Vagina (tissue), 2 donors: ENCODE measurements around the gene CLMP. TPM values are rescaled to one million over a fixed set of nuclear protein-coding genes. Genes with fewer than 3 reads are reported as not detected.
"Not testable (repeated sequence)": the region's sequence is repeated elsewhere in the genome, so short reads cannot be mapped to it uniquely, and the experiment has no call there.

Source experiments
- DNase-seq, 2 donors: peaks; one replicate each; pipeline ENCODE4 v3.0.0-alpha.2; 2017; ENCODE audit errors: extremely low spot score in 2 of 2
- H3K27ac ChIP-seq: fragments of 200-600 bp; sonication (generic); one replicate; pipeline ENCODE4 v1.5.1; 2019
- H3K27me3 ChIP-seq: fragments of 200-600 bp; sonication (generic); one replicate; pipeline ENCODE4 v1.5.1; 2019
- H3K36me3 ChIP-seq, 2 donors: fragments of 200-600 bp; sonication (generic); one replicate each; pipeline ENCODE4 v1.5.1; 2017 to 2019
- H3K4me1 ChIP-seq: fragments of 200-600 bp; sonication (generic); one replicate; pipeline ENCODE4 v1.5.1; 2019
- H3K4me3 ChIP-seq, 2 donors: fragments of 200-600 bp; sonication (generic); 1 replicate in 1 of 2; 2 replicates in 1 of 2; pipeline ENCODE4 v1.5.1; 2016 to 2019
- H3K9me3 ChIP-seq: fragments of 200-600 bp; sonication (generic); one replicate; pipeline ENCODE4 v1.5.1; 2019
- CTCF ChIP-seq, 3 experiments: fragments of 450-650 bp in 2 of 3; fragments of 200-600 bp in 1 of 3; sonication (generic) in 1 of 3; IDR thresholded peaks; one replicate each; pipeline ENCODE4 v1.5.1; 2017 to 2019; ENCODE audit warnings: antibody characterized with exemption in 3 of 3, mild to moderate bottlenecking in 2 of 3, moderate library complexity in 2 of 3
- POLR2A ChIP-seq, 2 donors: fragments of 450-650 bp; IDR thresholded peaks; one replicate each; pipeline ENCODE4 v1.6.1; 2017; ENCODE audit warnings: antibody characterized with exemption in 2 of 2, mild to moderate bottlenecking in 2 of 2, moderate library complexity in 2 of 2
- POLR2AphosphoS5 ChIP-seq, 2 donors: sonication (generic); formaldehyde crosslinking; IDR thresholded peaks; one replicate each; pipeline ENCODE4 v1.9.0; 2017; ENCODE audit warnings: antibody characterized with exemption in 2 of 2, mild to moderate bottlenecking in 2 of 2, low read depth in 1 of 2; ENCODE audit not compliant: insufficient read depth in 1 of 2
- intact Hi-C: fragments of 100-400 bp; cut with DNase I; formaldehyde crosslinking; loops from one replicate; pipeline ENCODE4 v1.15.1; 2023
- total RNA-seq: library from RNA; depleted of rRNA; stranded (reverse); fragments of >200 nt; gene quantifications from one replicate; pipeline ENCODE4 v1.2.3, GENCODE V29; 2016

The CLMP gene
- total RNA-seq, 1 donor from 2014 or later, result 99.4 TPM

- Histone ChIP-seq H3K27me3 (no peaks in the 10 kb centered on the region), H3K27ac (peak overlapping the region; percentile 99), H3K4me3 (peak overlapping the region; percentile 72 to 94), H3K9me3 (no peaks in the 10 kb centered on the region), H3K36me3 (peaks cover 0 to 39% of the 10 kb centered on the region in 2 donors), H3K4me1 (peaks cover 56% of the 10 kb centered on the region)
- intact Hi-C loops, result no loop called here
- DNase-seq, result peak; percentile 98 to 100
- no peak for TF ChIP-seq CTCF (IDR thresholded peaks at IDR 0.05)
- TF ChIP-seq POLR2AphosphoS5 (IDR thresholded peaks at IDR 0.05; ENCODE audit: insufficient read depth in 1 of 2, low read depth in 1 of 2), result peak; percentile 91 to 97
- TF ChIP-seq POLR2A (IDR thresholded peaks at IDR 0.05), result peak; percentile 64 to 89
Measured at GRCh38 chr11:123062158-123062891, 132.7 kb downstream of the CLMP start.

- intact Hi-C loops, result no loop called here
- Histone ChIP-seq H3K4me3 (peak within 1 kb of the TSS; percentile 72 to 94), H3K36me3 (peaks cover 0 to 47% of the 10 kb centered on the region in 2 donors), H3K9me3 (no peaks in the 10 kb centered on the region), H3K4me1 (peaks cover 64% of the 10 kb centered on the region), H3K27me3 (no peaks in the 10 kb centered on the region), H3K27ac (peak within 1 kb of the TSS; percentile 99)
- peak in 1 of 2 donors; percentile 99 for TF ChIP-seq POLR2A (IDR thresholded peaks at IDR 0.05)
- peak in 1 of 2 donors; percentile 91 for TF ChIP-seq POLR2AphosphoS5 (IDR thresholded peaks at IDR 0.05; ENCODE audit: insufficient read depth in 1 of 2, low read depth in 1 of 2)
- TF ChIP-seq CTCF (IDR thresholded peaks at IDR 0.05), result no peak
- peak in 1 of 2 donors; percentile 93 for DNase-seq
Measured at GRCh38 chr11:123061403-123062157, 133.5 kb downstream of the CLMP start, which contains the start of gene HSPA8. Gene HSPA8, minus strand, starts transcription at chr11:123062136. Its CDS starts 812 bp downstream, at chr11:123061324.

GRCh38 chr11:123060277-123061000 lies 134.6 kb downstream of the CLMP start:
- peak overlapping the region; percentile 72 to 94 for H3K4me3 ChIP-seq
- TF ChIP-seq POLR2AphosphoS5 (IDR thresholded peaks at IDR 0.05; ENCODE audit: insufficient read depth in 1 of 2, low read depth in 1 of 2) (no peak), CTCF (IDR thresholded peaks at IDR 0.05) (no peak), POLR2A (IDR thresholded peaks at IDR 0.05) (no peak)
- no peaks in the 10 kb centered on the region for H3K9me3 ChIP-seq
- no peaks in the 10 kb centered on the region for H3K27me3 ChIP-seq
- peaks cover 0 to 58% of the 10 kb centered on the region in 2 donors for H3K36me3 ChIP-seq
- no peak for DNase-seq
- intact Hi-C loops, result no loop called here
- H3K27ac ChIP-seq, result peak overlapping the region; percentile 99
- H3K4me1 ChIP-seq, result peaks cover 75% of the 10 kb centered on the region

GRCh38 chr11:123059041-123059920 lies 135.8 kb downstream of the CLMP start:
- peaks cover 78% of the 10 kb centered on the region for H3K4me1 ChIP-seq
- DNase-seq, intact Hi-C loops, H3K27me3 ChIP-seq, H3K9me3 ChIP-seq: not testable (repeated sequence)
- peak overlapping the region; percentile 99 for H3K27ac ChIP-seq
- peaks cover 0 to 64% of the 10 kb centered on the region in 2 donors for H3K36me3 ChIP-seq
- peak overlapping the region; percentile 72 to 94 for H3K4me3 ChIP-seq
